ENCODE results near the gene IL1RN. TPM values are rescaled to one million over a fixed set of nuclear protein-coding genes. Genes with fewer than 3 reads are reported as not detected.

IL1RN gene
- total and polyA plus RNA-seq, 2 donors (not counting 3 experiments of a cell fraction or from before 2014, with no cell fraction given), result not detected

- FAIRE-seq (no peak), DNase-seq (ENCODE audit: low read depth, low spot score) (no peak)
- Histone ChIP-seq H3K79me2 (ENCODE audit: control insufficient read depth, insufficient read depth, low read length) (no peaks in the 10 kb centered on the region), H3K9me3 (replicated peaks; ENCODE audit: control insufficient read depth, insufficient read depth, low read length) (no peaks in the 10 kb centered on the region), H3K4me1 (ENCODE audit: control insufficient read depth, extremely low read depth, insufficient read depth, low read length) (no peaks in the 10 kb centered on the region), H3K36me3 (ENCODE audit: control insufficient read depth in 2 of 2, extremely low read depth in 1 of 2, insufficient read depth in 2 of 2, low read length in 2 of 2) (no peaks in the 10 kb centered on the region), H3K4me3 (replicated peaks in 1 of 3; ENCODE audit: insufficient read depth in 1 of 3, low read depth in 1 of 3, low read length in 3 of 3) (no peak overlapping the region), H4K20me1 (replicated peaks; ENCODE audit: control insufficient read depth, extremely low read depth, insufficient read depth, low read length) (no peaks in the 10 kb centered on the region), H3K27ac (ENCODE audit: insufficient read depth, low read depth, low read length) (no peak overlapping the region), H3K4me2 (ENCODE audit: insufficient read depth, low read length) (no peak overlapping the region), H3K9me1 (replicated peaks; ENCODE audit: control insufficient read depth, extremely low read depth, insufficient read depth, low read length) (no peaks in the 10 kb centered on the region), H3K27me3 (ENCODE audit: control insufficient read depth in 2 of 2, insufficient read depth in 2 of 2, low read length in 2 of 2) (peaks cover 9 to 18% of the 10 kb centered on the region in 2 experiments), H2AFZ (ENCODE audit: low read depth, low read length) (no peak overlapping the region), H3K9ac (replicated peaks; ENCODE audit: extremely low read depth, insufficient read depth, low read length) (no peak overlapping the region)
- POLR2A ChIA-PET, result interaction anchor here (0.6 kb wide), 1 partner anchor 12 kb away, joined by 3 read pairs; no protein-coding TSS in a partner anchor
- CTCF ChIA-PET, result interaction anchor here (3.3 kb wide), 1 partner anchor 12 kb away, joined by 21 read pairs; no protein-coding TSS in a partner anchor
- intact Hi-C loops (cut with micrococcal nuclease), result no loop called here
- BruUV-seq (replicated peaks), result no TSS peak
- dilution Hi-C loops (cut with MboI; ENCODE audit: extremely low pct_ligation_motif_present, low sequenced_read_pairs), result no loop called here
- TF ChIP-seq EZH2 (IDR thresholded peaks at IDR 0.05; ENCODE audit: borderline replicate concordance, low read depth, low read length, severe bottlenecking), result no peak
- no peak for TF ChIP-seq MYC (IDR thresholded peaks at IDR 0.05; ENCODE audit: low read depth, low read length)
- no peak for TF ChIP-seq JUN (IDR thresholded peaks at IDR 0.05; ENCODE audit: borderline replicate concordance, insufficient read depth, insufficient read length, low read depth)
- TF ChIP-seq POLR2AphosphoS5 (IDR thresholded peaks at IDR 0.05; ENCODE audit: insufficient read depth, low read depth, low read length), result no peak
- no peak for TF ChIP-seq FOS (IDR thresholded peaks at IDR 0.05; ENCODE audit: borderline replicate concordance, insufficient read depth, low read length)
- no peak for TF ChIP-seq POLR2A (IDR thresholded peaks at IDR 0.05; ENCODE audit: low read depth, low read length)
- TF ChIP-seq GATA2 (IDR thresholded peaks at IDR 0.05; ENCODE audit: insufficient read depth, insufficient read length, low read depth, low read length), result no peak
- no peak for TF ChIP-seq MAX (IDR thresholded peaks at IDR 0.05; ENCODE audit: insufficient read depth, insufficient read length)
- no peak for TF ChIP-seq CTCF (IDR thresholded peaks at IDR 0.05; ENCODE audit: extremely low read depth in 1 of 2, insufficient read depth in 1 of 2, low read depth in 1 of 2, low read length in 2 of 2)
Measured at GRCh38 chr2:113150258-113150601, 22.8 kb downstream of the IL1RN start.
